ENCODE data around the gene BCCIP.

- TF ChIP-seq, protein P1, sequence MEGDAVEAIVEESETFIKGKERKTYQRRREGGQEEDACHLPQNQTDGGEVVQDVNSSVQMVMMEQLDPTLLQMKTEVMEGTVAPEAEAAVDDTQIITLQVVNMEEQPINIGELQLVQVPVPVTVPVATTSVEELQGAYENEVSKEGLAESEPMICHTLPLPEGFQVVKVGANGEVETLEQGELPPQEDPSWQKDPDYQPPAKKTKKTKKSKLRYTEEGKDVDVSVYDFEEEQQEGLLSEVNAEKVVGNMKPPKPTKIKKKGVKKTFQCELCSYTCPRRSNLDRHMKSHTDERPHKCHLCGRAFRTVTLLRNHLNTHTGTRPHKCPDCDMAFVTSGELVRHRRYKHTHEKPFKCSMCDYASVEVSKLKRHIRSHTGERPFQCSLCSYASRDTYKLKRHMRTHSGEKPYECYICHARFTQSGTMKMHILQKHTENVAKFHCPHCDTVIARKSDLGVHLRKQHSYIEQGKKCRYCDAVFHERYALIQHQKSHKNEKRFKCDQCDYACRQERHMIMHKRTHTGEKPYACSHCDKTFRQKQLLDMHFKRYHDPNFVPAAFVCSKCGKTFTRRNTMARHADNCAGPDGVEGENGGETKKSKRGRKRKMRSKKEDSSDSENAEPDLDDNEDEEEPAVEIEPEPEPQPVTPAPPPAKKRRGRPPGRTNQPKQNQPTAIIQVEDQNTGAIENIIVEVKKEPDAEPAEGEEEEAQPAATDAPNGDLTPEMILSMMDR (IDR thresholded peaks at IDR 0.05), result no peak
- no peak for TF ChIP-seq POLR2A (IDR thresholded peaks at IDR 0.05)
Observed at GRCh38 chr10:125797994-125798662, 25.2 kb upstream of the BCCIP start.
